ENCODE measurements around the gene WWOX.

The WWOX gene

DNA sequence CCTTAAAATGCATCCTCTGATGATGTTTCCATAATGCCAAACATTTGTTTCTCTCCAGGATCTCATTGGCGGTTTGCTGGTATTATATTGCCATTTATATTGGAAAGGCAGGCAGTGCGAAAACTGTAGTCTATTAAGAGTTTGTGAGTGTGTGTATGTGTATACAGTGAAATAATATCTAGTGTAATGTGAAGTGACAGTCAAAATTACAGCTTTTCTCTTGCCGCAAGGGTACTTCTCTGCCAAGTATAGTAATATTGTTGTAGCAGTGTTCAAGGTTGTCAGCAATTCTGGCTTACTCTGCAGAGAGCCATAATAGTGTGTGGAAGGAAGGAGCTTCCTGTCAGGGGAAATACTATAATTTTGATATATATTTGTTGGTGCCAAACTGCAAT, 178.6 kb downstream of the WWOX start:
- DNase-seq = no peak

DNA sequence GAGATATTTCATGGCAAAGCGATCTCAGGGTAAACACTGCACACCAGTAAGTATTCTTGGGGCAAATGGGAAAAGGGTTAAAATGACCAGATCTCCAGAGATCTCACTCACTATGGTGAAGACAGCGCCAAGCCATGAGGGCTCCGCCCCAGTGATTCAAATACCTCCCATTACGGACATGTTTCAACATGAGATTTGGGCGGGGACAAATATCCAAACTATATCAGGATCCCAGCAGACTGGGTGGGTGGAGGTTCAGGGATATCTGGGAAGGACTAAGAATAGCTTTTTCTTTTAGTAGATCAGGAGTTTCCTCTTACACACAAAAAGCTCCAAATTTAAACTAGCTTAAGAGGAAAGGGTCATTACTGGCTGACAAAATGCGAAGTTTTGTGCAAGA, 181.7 kb downstream of the WWOX start:
- no peak for DNase-seq

DNA sequence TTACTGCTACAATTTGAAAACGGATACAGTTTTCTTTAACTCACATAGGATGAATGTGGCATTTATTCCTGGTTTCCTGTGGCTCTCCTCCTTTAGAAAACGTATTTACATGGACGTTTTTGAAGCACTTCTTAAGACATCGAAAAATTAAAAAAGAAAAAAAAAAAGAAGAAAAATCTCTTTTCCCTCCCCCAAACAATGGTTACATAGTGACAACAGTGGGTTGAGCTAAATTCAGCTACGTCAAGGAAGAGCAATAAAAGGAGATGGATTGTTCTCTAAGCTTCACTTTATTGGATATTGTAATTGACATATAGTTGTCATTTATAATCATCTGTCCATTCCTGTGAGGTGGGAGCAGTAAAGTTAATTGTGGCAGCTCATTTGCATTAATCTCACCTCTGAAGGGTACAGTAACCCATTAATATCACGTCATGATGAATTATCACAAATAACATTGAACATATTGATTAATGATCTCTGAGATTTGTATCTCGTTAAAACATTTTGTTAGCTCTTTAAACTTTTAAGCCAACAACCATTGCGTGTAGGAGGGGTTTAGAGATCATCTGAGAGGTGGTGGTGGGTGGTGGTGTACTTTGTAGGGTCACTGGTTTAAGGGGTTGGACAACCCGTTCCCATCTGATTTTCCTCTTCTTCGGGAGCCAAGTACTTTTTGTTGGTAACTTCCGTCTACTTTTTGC, 184.2 kb downstream of the WWOX start:
- no peak for DNase-seq

- DNase-seq = no peak
Measured at GRCh38 chr16:78284326-78284725, 184.9 kb downstream of the WWOX start.

DNA sequence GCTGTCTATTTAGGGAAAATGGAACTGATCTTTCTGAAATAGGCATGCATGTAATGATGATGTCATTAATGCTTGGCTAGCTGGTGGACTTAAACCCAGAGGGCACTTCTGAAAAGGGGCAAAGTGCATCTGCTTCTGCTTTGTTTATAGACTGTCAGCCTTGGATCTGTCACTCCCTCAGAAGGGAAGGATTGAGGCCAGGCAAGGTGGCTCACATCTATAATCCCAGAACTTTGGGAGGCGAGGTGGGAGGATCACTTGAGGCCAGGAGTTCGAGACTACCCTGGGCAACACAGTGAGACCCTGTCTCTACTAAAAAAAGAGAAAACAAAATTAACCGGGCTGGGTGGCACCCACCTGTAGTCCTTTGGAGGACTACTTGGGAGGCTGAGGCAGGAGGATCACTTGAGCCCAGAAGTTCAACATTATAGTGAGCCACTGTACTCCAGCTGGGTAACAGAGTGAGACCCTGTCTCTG, 185.5 kb downstream of the WWOX start:
- no peak for DNase-seq

DNA sequence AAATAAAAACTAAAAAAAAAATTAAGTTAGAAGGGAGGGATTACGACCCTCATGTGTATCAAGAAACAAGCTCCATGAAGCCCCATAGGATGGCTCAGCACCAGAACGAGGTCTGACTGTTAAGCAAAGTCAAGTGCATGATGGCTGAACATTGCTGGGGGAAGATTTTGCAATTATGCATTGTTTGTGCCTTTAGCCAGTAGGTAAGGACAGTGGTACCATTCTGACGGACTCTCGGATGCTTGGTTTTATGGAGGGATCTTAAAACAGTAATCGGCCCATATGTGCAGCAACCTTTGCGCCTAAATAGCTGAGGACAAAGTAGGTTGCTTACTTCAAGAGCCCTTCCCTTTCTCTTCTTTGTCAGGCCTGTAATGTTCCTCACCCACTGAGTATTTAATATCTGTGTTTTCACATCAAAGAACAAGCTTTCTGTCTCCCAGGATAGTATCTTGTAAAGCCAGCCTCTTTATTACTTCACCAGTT, 186.0 kb downstream of the WWOX start:
- DNase-seq = no peak

- DNase-seq = no peak
Measured at GRCh38 chr16:78286065-78286464, 186.6 kb downstream of the WWOX start.

DNA sequence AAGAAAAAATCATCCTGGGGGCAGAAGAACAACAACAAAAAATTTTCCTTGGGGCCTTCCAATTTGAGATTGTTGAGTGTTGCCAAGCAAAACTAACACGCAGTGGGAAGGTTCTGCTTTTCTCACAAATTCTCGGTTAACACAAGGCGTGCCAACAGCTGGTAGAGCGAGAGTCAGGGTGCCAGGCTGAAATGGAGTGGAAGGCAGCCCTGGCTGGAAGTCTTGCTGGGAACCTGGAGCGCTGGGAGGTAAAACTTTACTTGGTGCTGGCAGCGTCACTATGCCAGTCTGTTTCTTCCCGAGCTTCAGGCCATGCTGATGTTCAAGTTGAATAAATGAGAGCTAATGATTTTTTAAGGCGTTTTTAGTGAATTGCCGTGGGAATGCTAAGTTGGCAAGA, 189.4 kb downstream of the WWOX start:
- no peak for DNase-seq

- no peak for DNase-seq
Measured at GRCh38 chr16:78289373-78289772, 189.9 kb downstream of the WWOX start.

GRCh38 chr16:78289844-78290277, 190.4 kb downstream of the WWOX start:
- DNase-seq = peak; percentile 21

GRCh38 chr16:78290395-78290794, 190.9 kb downstream of the WWOX start:
- no peak for DNase-seq

DNA sequence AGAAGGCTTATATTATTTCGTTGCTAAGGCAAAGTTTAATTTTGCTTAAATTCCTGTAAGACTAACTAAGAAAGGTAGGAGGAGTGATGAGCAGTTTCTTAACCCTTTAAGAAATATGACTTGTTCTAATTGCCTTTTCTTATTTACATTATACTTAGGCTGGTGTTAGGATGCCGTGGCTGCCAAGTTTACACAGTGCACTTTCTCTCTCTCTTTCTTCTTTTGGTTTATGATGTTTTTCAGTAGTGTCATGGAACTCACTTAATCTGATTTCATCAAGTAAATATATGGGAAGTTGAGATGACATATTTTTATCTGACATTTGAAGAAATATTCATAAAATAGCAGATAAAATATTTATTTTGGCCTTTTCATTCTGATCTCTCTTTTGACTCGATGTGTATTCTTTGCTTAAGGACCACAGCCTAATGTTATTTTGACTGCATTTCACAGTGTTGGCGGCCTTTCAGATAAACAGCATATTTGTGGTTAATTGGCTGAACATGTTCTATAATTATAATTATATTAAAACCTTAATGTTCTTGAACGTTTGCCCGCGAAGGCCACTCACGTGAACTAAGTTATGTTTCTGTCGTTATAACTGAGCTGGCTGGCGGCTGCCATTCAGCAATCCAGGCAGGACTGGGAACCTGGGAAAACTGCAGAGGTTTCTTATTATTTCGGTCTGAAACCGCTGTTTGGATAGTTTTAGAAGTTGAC, 191.6 kb downstream of the WWOX start:
- DNase-seq = no peak

GRCh38 chr16:78291604-78292003, 192.2 kb downstream of the WWOX start:
- DNase-seq = no peak

DNA sequence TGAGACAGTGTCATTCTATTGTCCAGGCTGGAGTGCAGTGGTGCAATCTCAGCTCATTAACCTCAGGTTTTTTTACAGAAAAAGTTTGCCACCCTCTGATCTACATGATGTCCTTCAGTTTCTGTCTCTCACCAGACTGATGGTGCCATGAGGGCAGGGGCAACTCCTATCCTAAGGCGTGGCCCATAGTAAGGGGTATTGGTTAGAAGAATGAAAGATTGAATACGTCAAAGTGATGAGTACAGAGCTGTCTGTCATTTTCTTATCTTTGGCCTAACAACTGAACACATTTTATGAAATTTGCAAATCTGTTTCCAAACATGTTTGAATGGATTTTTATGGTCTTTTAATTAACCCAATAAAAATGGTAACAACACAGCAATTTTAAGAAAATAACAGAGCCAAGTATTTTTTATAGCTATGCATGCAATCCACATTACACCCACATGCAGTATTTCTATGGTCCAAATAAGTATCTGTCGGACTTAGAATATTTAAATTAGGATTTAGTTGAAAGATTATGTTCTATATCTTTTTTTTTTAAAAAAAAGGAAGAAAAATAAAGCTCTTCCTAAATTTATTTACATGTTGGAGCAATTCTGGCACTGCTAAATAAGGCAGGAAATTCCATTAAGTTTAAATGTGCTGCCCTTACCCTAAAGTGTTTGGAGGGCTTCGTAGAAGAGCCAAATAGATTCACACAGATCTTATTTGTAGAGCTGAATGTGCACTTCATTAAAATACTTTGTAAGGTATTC, 192.8 kb downstream of the WWOX start:
- no peak for DNase-seq

DNA sequence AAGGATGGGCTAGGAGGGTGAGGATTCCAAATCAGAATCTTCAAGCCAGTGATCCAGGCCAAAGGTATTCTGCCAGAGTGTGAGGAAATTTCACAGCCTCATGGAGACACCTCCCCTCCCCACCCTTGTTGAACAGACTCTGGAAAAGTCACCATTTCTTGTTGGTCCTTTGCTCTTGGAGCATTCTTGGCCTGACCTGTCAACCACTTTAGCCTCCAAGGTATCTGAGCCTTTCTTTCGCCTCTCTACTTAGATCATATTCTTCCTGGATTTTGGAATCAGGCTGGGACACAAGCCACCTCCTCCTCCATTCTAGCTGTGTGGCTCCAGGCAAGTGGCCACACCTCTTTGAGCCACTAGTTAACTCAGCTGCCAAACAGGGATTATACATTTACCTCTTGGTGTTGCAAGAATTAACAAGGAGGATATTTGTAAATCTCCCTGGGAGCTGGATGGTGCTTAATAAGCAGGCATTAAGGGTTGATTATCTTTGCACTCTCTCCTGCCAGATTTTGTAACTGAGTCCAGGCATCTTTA, 193.5 kb downstream of the WWOX start:
- DNase-seq = no peak

- DNase-seq = no peak
Measured at GRCh38 chr16:78294538-78295225, 195.2 kb downstream of the WWOX start.

GRCh38 chr16:78297066-78297666, 197.7 kb downstream of the WWOX start:
- DNase-seq = peak; percentile 77

- no peak for DNase-seq
Measured at GRCh38 chr16:78298986-78299385, 199.5 kb downstream of the WWOX start.

DNA sequence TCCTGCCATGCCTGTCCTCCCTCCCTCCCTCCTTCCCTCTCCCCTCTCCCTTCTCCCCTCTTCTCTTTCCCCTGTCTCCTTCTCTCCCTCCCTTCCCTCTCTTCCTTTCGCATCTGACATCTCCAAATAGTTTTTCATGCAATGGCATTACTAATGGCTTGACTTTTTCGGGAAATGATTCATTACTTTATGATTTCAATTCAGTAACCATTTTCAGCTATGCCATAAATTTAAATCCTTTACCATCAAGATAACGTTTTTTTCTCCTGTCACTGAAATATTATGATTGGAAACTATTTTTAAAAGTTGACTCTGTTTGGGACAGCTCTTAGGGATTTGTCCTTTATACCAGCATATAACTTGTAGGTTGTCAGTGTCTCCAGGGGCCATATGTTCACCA, 201.0 kb downstream of the WWOX start:
- DNase-seq = no peak

DNA sequence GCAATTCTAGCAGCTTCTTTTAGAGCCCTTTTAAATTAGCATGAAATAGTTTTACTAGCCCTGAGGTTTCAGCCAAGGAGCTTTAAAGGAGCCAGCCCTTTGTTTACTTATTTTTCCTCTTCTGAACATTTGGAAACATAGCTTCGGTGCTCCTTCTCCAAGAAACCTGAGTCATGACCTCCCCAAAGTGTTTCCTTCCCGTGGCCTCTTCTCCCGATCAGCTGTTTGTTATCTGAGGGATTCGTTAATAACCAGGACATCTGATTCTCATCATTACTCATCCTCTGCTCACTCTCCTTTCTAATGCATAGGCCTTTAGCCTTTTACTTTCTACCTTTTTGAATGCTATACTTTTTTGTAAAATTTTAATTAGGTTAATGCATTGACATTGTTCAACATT, 204.5 kb downstream of the WWOX start:
- no peak for DNase-seq

DNA sequence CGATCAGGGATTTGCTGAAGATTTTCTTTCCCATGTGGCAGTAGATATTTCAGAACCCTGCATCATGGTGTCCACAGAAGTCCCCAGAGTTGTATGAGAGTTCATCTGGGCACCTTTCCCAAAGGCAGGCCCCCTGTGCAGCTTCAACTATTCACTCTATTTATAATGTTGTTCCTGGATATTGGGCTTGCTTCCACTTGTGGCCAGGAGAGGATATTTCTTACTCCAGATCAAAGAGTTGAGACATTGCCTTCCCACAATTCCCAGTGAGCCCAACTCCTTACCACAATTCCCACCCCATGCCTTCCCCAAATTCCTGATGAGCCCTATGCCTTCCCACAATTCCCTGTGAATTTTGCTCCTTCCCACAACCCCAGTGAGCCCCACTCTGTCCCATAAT, 206.9 kb downstream of the WWOX start:
- DNase-seq = no peak

- DNase-seq = no peak
Measured at GRCh38 chr16:78307824-78308528, 208.5 kb downstream of the WWOX start.
